ENCODE results near the gene OR7A5. TPM values are rescaled to one million over a fixed set of nuclear protein-coding genes. Genes with fewer than 3 reads are reported as not detected.

OR7A5 gene
- total RNA-seq (2021): not detected in 2 replicates
- long read RNA-seq: 0 reads

GRCh38 chr19:14835011-14835410 is at the start of gene OR7A5, which contains the start of gene OR7C1:
Gene OR7A5, minus strand, starts transcription at chr19:14835185. Its CDS starts 6,944 bp downstream, at chr19:14828241.
Gene OR7C1, minus strand, starts transcription at chr19:14835185. Its CDS starts 35,049 bp downstream, at chr19:14800136.
- no peak within 1 kb of the TSS for H2AK5ac ChIP-seq (ENCODE audit: insufficient read length, low read length)
- Mint-ChIP-seq H3K27ac (no peak within 1 kb of the TSS), H3K4me3 (no peak within 1 kb of the TSS), H3K4me1 (no peaks in the 10 kb centered on the region), H3K9me3 (peaks cover 49 to 93% of the 10 kb centered on the region in 2 experiments), H3K27me3 (ENCODE audit: low read depth) (peaks cover under 1% of the 10 kb centered on the region; the same call in 1 of the 2 replicates), H3K36me3 (ENCODE audit: insufficient read depth in 1 of 3, low read depth in 3 of 3) (peaks cover 0 to 10% (median 4%) of the 10 kb centered on the region in 3 experiments; a peak in 4 of 7 replicates)
- no peaks in the 10 kb centered on the region for H3K23me2 ChIP-seq (ENCODE audit: insufficient read length, low read depth, low read length, poor library complexity, severe bottlenecking)
- H2BK15ac ChIP-seq (ENCODE audit: low read depth, low read length): no peak within 1 kb of the TSS
- H3K4ac ChIP-seq (ENCODE audit: low read depth, low read length): no peak within 1 kb of the TSS
- no peak within 1 kb of the TSS for H2BK12ac ChIP-seq (ENCODE audit: insufficient read length, low read depth, low read length)
- H2BK5ac ChIP-seq (ENCODE audit: insufficient read length, low read length): no peak within 1 kb of the TSS
- H3K23ac ChIP-seq (ENCODE audit: insufficient read length, low read depth, low read length): no peak within 1 kb of the TSS
- WGBS (ENCODE audit: extremely low coverage, insufficient read length, low lambda C conversion rate): no CpG with 5 or more reads among the region's 1 CpG
- H3T11ph ChIP-seq (ENCODE audit: low read length): no peak within 1 kb of the TSS
- H3K4me1 ChIP-seq (ENCODE audit: insufficient read depth, low read length): 0 out of 2 replicates have a peak, but pooled peaks cover 4% of the 10 kb centered on the region
- no peak within 1 kb of the TSS for H3K9ac ChIP-seq (ENCODE audit: extremely low read depth, insufficient read length, low read length)
- H3K27me3 ChIP-seq (ENCODE audit: insufficient read depth, low read length): no peaks in the 10 kb centered on the region
- TF ChIP-seq CTCF (conservative IDR thresholded peaks at IDR 0.05): no peak
- no peak within 1 kb of the TSS for H4K91ac ChIP-seq (ENCODE audit: insufficient read length, low read depth, low read length)
- no peak within 1 kb of the TSS for H2BK20ac ChIP-seq (ENCODE audit: low read depth, low read length, poor library complexity, severe bottlenecking)
- no peak within 1 kb of the TSS for H4K5ac ChIP-seq (ENCODE audit: insufficient read length, low read depth, low read length)
- no peak within 1 kb of the TSS for H3K18ac ChIP-seq (ENCODE audit: insufficient read length, low read depth, low read length)
- no peak within 1 kb of the TSS for H2AFZ ChIP-seq (ENCODE audit: low read length)
- no peaks in the 10 kb centered on the region for H4K20me1 ChIP-seq (ENCODE audit: control insufficient read depth, insufficient read depth, insufficient read length)
- H3K79me1 ChIP-seq (ENCODE audit: insufficient read depth, low read depth, low read length, poor library complexity, severe bottlenecking): no peaks in the 10 kb centered on the region
- no peak within 1 kb of the TSS for H3K4me2 ChIP-seq (ENCODE audit: insufficient read depth, insufficient read length, low read length)
- H3K27ac ChIP-seq (ENCODE audit: insufficient read length, low read depth, low read length): no peak within 1 kb of the TSS
- H3K79me2 ChIP-seq (ENCODE audit: insufficient read depth, low read length): no peaks in the 10 kb centered on the region
- DNase-seq: no peak
- H3K9me3 ChIP-seq (ENCODE audit: control insufficient read depth, low read depth, low read length): no peaks in the 10 kb centered on the region
- H3K14ac ChIP-seq (ENCODE audit: insufficient read depth, low read length): no peak within 1 kb of the TSS
- no peak within 1 kb of the TSS for H4K8ac ChIP-seq (replicated peaks; ENCODE audit: insufficient read length, low read depth, low read length)
- H2BK120ac ChIP-seq (ENCODE audit: low read depth, low read length, poor library complexity, severe bottlenecking): no peak within 1 kb of the TSS
- H3K56ac ChIP-seq (ENCODE audit: insufficient read length, low read depth, low read length): no peak within 1 kb of the TSS

All from H9 (cell line).